HEK293T (cell line): ENCODE results near the gene PRKCA.

Experiments
- CTCF ChIA-PET: fragments of 350-600 bp; formaldehyde crosslinking; extraction: SDS; loops from one replicate; lab custom pipeline; 2021; ENCODE audit warnings: antibody characterized with exemption, inconsistent platforms; lab: Yijun Ruan, JAX
- POLR2A ChIA-PET: fragments of 350-600 bp; formaldehyde crosslinking; extraction: SDS; loops from one replicate; lab custom pipeline; 2020; ENCODE audit warnings: antibody characterized with exemption, inconsistent platforms; lab: Yijun Ruan, JAX
- DNase-seq: peaks from one replicate; pipeline ENCODE4 v3.0.0; 2012; ENCODE audit warnings: mixed read lengths; ENCODE audit errors: extremely low spot score
- ARNT ChIP-seq: fragments of 450-650 bp; IDR thresholded peaks from 2 replicates; pipeline ENCODE4 v1.6.1; 2017; ENCODE audit warnings: mild to moderate bottlenecking
- BHLHE40 ChIP-seq: fragments of 450-650 bp; IDR thresholded peaks from 2 replicates; pipeline ENCODE4 v1.6.1; 2016; ENCODE audit warnings: mild to moderate bottlenecking, moderate library complexity, borderline replicate concordance
- CTBP1 ChIP-seq: fragments of 450-650 bp; IDR thresholded peaks from 2 replicates; pipeline ENCODE4 v1.6.1; 2016; ENCODE audit warnings: borderline replicate concordance
- ELF4 ChIP-seq: fragments of 450-650 bp; IDR thresholded peaks from 2 replicates; pipeline ENCODE4 v1.6.1; 2017; ENCODE audit warnings: antibody characterized with exemption
- FOXA1 ChIP-seq: fragments of 450-650 bp; IDR thresholded peaks from 2 replicates; pipeline ENCODE4 v1.6.1; 2016; ENCODE audit warnings: mild to moderate bottlenecking
- FOXK2 ChIP-seq: fragments of 450-650 bp; IDR thresholded peaks from 2 replicates; pipeline ENCODE4 v1.6.1; 2016; ENCODE audit warnings: mild to moderate bottlenecking
- FOXM1 ChIP-seq: fragments of 450-650 bp; IDR thresholded peaks from 2 replicates; pipeline ENCODE4 v1.6.1; 2017; ENCODE audit warnings: mild to moderate bottlenecking, borderline replicate concordance
- HDGF ChIP-seq: fragments of 450-650 bp; IDR thresholded peaks from 2 replicates; pipeline ENCODE4 v1.6.1; 2017; ENCODE audit warnings: antibody characterized with exemption, borderline replicate concordance
- L3MBTL2 ChIP-seq: fragments of 450-650 bp; conservative IDR thresholded peaks from 2 replicates; pipeline ENCODE4 v1.6.1; 2016; ENCODE audit warnings: mild to moderate bottlenecking
- LEF1 ChIP-seq: fragments of 450-650 bp; IDR thresholded peaks from 2 replicates; pipeline ENCODE4 v1.6.1; 2017; ENCODE audit warnings: mild to moderate bottlenecking, borderline replicate concordance
- NFRKB ChIP-seq: fragments of 450-650 bp; IDR thresholded peaks from 2 replicates; pipeline ENCODE4 v1.6.1; 2016; ENCODE audit warnings: mild to moderate bottlenecking, moderate library complexity
- SP1 ChIP-seq: fragments of 450-650 bp; IDR thresholded peaks from 2 replicates; pipeline ENCODE4 v1.6.1; 2017
- SUZ12 ChIP-seq: fragments of 450-650 bp; IDR thresholded peaks from 2 replicates; pipeline ENCODE4 v1.6.1; 2016; ENCODE audit warnings: mild to moderate bottlenecking
- TARDBP ChIP-seq: fragments of 450-650 bp; IDR thresholded peaks from 2 replicates; pipeline ENCODE4 v1.6.1; 2016
- ZNF384 ChIP-seq: fragments of 450-650 bp; IDR thresholded peaks from 2 replicates; pipeline ENCODE4 v1.6.1; 2016
- TF ChIP-seq, protein P1 (sequence below): fragments of 450-650 bp; IDR thresholded peaks from 2 replicates; pipeline ENCODE4 v1.6.1; 2016

The PRKCA gene

DNA sequence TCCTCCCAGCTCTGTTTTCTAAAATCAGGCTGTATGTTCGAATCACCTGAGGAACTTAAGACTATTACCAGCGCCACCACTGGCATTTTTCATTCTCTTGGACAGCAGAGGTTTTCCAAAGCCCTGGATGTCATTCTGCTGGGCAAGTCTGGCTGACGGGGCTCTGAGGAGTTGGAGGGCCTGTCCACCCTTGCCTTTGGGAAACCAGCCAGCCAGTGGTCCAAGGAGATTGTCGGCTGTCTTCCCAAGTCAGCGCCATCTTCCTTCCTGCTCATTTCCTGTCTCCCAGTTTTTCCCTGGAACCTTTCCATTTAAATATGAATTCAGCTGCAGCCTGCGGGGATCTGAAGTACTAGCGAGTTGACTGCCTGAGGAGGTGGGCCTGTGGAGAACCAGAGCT, 258.3 kb downstream of the PRKCA start:
- DNase-seq = no peak
- POLR2A ChIA-PET = interaction anchor here (0.6 kb wide), 1 partner anchor 270 kb away, joined by 3 read pairs; no protein-coding TSS in a partner anchor
- CTCF ChIA-PET = no interaction called here
- TF ChIP-seq ELF4 = no peak
- TF ChIP-seq FOXK2 = no peak
- TF ChIP-seq ARNT = no peak
- TF ChIP-seq CTBP1 = no peak
- TF ChIP-seq NFRKB = no peak

DNA sequence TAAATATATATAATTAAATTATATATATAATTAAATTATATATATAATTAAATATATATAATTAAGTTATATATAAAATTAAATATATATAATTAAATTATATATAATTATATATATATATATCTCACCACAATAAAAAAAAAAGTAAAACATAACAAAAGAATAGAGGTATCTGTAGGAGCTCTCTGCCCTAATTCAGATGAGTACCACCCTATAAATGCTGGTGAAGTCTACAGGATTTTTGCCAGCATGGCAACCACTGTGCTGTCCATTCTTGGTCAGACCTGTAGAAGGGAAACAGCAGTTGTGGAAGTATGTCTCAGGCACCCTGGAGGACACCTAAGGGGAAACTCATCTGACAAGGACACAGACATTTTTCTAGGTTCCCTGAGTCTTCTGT, 259.7 kb downstream of the PRKCA start:
- no peak for DNase-seq
- ChIA-PET POLR2A (no interaction called here), CTCF (no interaction called here)
- TF ChIP-seq, protein P1, sequence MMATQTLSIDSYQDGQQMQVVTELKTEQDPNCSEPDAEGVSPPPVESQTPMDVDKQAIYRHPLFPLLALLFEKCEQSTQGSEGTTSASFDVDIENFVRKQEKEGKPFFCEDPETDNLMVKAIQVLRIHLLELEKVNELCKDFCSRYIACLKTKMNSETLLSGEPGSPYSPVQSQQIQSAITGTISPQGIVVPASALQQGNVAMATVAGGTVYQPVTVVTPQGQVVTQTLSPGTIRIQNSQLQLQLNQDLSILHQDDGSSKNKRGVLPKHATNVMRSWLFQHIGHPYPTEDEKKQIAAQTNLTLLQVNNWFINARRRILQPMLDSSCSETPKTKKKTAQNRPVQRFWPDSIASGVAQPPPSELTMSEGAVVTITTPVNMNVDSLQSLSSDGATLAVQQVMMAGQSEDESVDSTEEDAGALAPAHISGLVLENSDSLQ = no peak
- TF ChIP-seq SP1 (no peak), FOXM1 (no peak), ZNF384 (no peak), L3MBTL2 (no peak)

DNA sequence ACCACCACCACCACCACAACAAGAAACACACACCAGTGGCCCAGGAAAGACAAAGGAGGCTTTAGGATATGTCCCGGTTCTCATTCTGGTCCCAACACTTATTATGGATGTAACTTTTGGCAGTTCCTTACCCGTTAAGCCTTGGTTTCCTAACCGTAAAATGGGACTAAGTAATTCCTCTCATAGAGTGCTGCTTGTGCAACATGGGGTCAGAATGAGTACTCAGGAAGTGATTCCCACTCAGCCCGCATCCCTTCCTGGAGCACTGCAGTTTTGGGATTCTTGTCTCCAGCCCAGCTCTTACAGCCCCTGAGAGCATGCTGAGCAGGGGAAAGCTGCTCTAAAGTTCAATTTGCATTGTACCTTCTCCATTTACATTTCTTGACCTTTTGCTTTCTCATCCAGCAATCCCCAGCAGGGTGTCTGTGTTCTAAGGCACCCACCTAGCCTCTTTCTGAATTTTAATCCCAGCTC, 262.6 kb downstream of the PRKCA start:
- ChIA-PET CTCF (interaction anchor here (1.6 kb wide), 1 partner anchor 17 kb away, joined by 3 read pairs; no protein-coding TSS in a partner anchor), POLR2A (no interaction called here)
- no peak for DNase-seq
- TF ChIP-seq ELF4 = no peak
- no peak for TF ChIP-seq L3MBTL2
- TF ChIP-seq SUZ12 = no peak
- no peak for TF ChIP-seq SP1
- TF ChIP-seq BHLHE40 = no peak
- TF ChIP-seq HDGF = no peak
- TF ChIP-seq NFRKB = no peak
- no peak for TF ChIP-seq LEF1
- no peak for TF ChIP-seq FOXK2
- TF ChIP-seq, protein P1 = no peak
- TF ChIP-seq TARDBP = no peak
- TF ChIP-seq ZNF384 = no peak
- TF ChIP-seq CTBP1 = no peak
- TF ChIP-seq FOXA1 = no peak
- no peak for TF ChIP-seq FOXM1

DNA sequence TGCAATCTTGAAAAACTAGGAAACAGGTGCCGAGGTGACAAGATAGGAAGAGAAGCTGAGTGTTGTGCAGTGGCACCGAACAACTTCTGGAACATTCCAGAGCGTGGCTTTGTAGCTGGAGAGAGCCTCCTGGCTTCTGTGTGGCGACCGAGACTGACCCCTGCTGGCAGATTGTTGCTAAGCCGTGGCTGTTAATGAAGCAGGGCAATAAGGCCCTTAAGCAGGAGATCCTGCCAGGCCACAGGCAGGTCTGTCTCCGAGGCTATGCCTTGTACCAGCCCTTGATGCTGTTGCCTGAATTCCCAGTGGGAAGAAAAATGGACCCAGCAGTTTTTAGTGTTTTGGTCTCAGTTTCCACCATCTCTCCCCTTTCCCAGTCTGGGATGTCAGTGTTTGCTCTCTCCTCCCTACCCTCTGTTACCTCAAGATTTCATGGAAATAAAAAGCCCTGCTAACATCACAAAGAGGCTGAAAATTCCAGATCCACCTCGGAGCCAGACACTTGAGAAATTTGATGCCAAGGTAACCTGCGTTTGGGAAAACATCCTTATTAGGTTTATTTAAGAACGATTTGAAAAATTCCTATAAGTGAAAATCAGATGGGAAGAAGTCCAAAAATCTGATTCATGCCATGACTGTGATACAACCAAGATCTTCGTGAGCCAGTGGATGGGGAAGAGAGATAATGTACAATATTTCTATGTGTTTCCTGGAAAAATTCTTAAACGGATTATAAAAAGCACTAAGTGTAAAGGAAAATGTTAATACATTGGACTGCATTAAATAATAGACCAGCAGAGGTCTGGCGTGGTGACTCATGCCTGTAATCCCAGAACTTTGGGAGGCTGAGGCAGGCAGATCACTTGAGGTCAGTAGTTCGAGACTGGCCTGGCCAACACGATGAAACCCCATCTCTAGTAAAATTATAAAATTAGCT, 265.1 kb downstream of the PRKCA start:
- POLR2A ChIA-PET = no interaction called here
- DNase-seq = peak; percentile 75
- CTCF ChIA-PET = interaction anchor here (0.6 to 1.4 kb wide), 8 partner anchors 10 to 312 kb away, joined by 3 to 8 read pairs (median 3); no protein-coding TSS in a partner anchor
- TF ChIP-seq ELF4 = no peak
- no peak for TF ChIP-seq CTBP1
- TF ChIP-seq, protein P1 = no peak
- no peak for TF ChIP-seq NFRKB
- TF ChIP-seq FOXA1 = no peak
- no peak for TF ChIP-seq LEF1
- TF ChIP-seq TARDBP = no peak
- peak; percentile 70 for TF ChIP-seq L3MBTL2

DNA sequence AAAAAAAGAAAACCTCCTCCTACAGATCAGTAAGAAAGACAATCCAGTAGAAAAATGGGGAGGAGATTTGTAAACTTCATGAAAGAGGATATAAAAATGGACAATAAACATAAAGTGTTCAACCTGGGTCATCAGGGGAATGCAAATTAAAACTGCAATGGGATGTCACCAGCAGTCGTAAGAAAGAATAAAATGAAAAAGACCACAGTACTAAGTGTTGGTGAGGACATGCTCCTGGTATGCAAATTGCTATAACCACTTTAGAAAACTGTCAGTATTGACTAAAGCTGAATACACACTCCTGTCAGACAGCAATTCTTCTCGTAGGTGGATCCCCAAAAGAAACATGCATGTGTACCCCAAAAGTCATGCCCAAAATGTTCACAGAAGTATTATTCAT, 267.2 kb downstream of the PRKCA start:
- POLR2A ChIA-PET = no interaction called here
- CTCF ChIA-PET = no interaction called here
- TF ChIP-seq, protein P1 = no peak
- no peak for TF ChIP-seq ZNF384
- no peak for DNase-seq

DNA sequence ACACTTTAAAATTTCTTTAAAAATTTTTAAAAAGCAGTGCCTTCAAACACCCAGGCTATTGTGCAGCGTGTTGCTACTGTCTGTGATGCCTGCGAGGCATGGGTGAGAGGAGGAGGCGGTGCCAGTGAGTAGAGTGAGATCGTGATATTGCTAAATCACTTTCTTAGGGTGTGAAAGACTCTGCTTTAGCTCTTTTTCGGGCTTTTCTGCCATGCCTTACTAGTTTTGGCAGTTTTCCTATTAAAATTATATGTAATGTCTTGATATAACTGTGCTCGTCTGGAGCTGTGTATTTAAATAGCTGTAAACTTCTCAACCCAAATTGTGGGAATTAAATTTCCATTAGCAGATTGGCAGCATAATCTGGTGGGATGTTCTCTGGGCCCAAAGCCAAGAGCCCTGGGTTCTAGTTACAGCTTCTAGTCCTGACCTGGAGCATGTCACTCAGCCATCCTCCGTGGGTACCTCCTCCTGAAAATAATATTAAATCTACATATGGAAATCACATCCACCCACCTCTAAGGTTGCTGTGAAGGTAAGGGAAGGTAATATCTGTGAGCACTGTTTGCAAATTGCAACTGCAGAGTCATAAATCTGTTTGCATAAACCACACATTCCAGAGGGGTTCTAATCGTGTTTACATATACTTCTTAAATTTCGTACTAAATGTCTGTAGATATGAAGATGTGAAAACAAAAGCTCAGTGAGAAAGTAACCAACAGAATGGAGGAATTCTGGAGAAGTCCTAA, 268.2 kb downstream of the PRKCA start:
- no peak for TF ChIP-seq SUZ12
- TF ChIP-seq NFRKB = no peak
- TF ChIP-seq CTBP1 = peak; percentile 54; the same call in 1 of the 2 replicates
- TF ChIP-seq, protein P1 = peak; percentile 81
- peak; percentile 83 for TF ChIP-seq FOXA1
- no peak for DNase-seq
- ChIA-PET CTCF (no interaction called here), POLR2A (no interaction called here)
